Karpas-422 (cell line): Measurements from ENCODE around the gene RASSF4. TPM values are rescaled to one million over a fixed set of nuclear protein-coding genes. Genes with fewer than 3 reads are reported as not detected.
A peak's percentile ranks its signal among the peaks of the same experiment; 100 is the strongest.

Experiments used
- DNase-seq: peaks from one replicate; pipeline ENCODE4 v3.0.0-alpha.2; 2015
- H2AFZ ChIP-seq: fragments of 200-600 bp; sonication (generic); 2 replicates; pipeline ENCODE4 v1.6.1; 2014; ENCODE audit warnings: antibody characterized with exemption, low read length, mixed read lengths
- H3K27ac ChIP-seq: fragments of 200-600 bp; sonication (generic); 2 replicates; pipeline ENCODE4 v1.5.1; 2014; ENCODE audit warnings: mild to moderate bottlenecking, low read length, moderate library complexity
- H3K27me3 ChIP-seq: fragments of 200-600 bp; sonication (generic); 2 replicates; pipeline ENCODE4 v1.6.1; 2014; ENCODE audit warnings: low read length, mixed read lengths
- H3K36me3 ChIP-seq: fragments of 200-600 bp; sonication (generic); 2 replicates; pipeline ENCODE4 v1.6.1; 2014; ENCODE audit warnings: low read length, mixed read lengths; ENCODE audit not compliant: insufficient read depth
- H3K4me1 ChIP-seq: fragments of 200-600 bp; sonication (generic); 2 replicates; pipeline ENCODE4 v1.6.1; 2014; ENCODE audit warnings: mild to moderate bottlenecking, low read length, mixed read lengths
- H3K4me2 ChIP-seq: fragments of 200-600 bp; sonication (generic); 2 replicates; pipeline ENCODE4 v1.6.1; 2014; ENCODE audit warnings: low read length, low read depth, mild to moderate bottlenecking; ENCODE audit not compliant: poor library complexity, severe bottlenecking
- H3K4me3 ChIP-seq: fragments of 200-600 bp; sonication (generic); 2 replicates; pipeline ENCODE4 v1.5.1; 2014; ENCODE audit warnings: mild to moderate bottlenecking, antibody characterized with exemption, low read length, mixed read lengths
- H3K79me2 ChIP-seq: fragments of 200-600 bp; sonication (generic); 2 replicates; pipeline ENCODE4 v1.6.1; 2014; ENCODE audit warnings: mild to moderate bottlenecking, low read length, mixed read lengths
- H3K9ac ChIP-seq: fragments of 200-600 bp; sonication (generic); 2 replicates; pipeline ENCODE4 v1.6.0; 2014; ENCODE audit warnings: low read length
- H3K9me2 ChIP-seq: fragments of 200-600 bp; sonication (generic), shearing (Covaris generic); replicated peaks from 2 replicates; pipeline ENCODE4 v1.6.0; 2014; ENCODE audit warnings: mild to moderate bottlenecking, low read length, moderate library complexity; ENCODE audit not compliant: insufficient read depth
- H3K9me3 ChIP-seq: fragments of 300-700, 200-600 bp; sonication (generic); 2 replicates; pipeline ENCODE4 v1.6.1; 2014; ENCODE audit warnings: low read length, mixed read lengths
- H4K20me1 ChIP-seq: fragments of 200-600 bp; sonication (generic); 2 replicates; pipeline ENCODE4 v1.6.1; 2014; ENCODE audit warnings: mild to moderate bottlenecking, antibody characterized with exemption, low read length, low read depth; ENCODE audit not compliant: insufficient read depth
- total RNA-seq: library from RNA; depleted of rRNA; stranded (reverse); fragments of >200 nt; shearing (Covaris generic); gene quantifications from 2 replicates; pipeline ENCODE4 v1.2.3, GENCODE V29; 2014; ENCODE audit warnings: low replicate concordance

RASSF4 gene
- total RNA-seq, 1 experiment from 2014 or later = 3.6 TPM

DNA sequence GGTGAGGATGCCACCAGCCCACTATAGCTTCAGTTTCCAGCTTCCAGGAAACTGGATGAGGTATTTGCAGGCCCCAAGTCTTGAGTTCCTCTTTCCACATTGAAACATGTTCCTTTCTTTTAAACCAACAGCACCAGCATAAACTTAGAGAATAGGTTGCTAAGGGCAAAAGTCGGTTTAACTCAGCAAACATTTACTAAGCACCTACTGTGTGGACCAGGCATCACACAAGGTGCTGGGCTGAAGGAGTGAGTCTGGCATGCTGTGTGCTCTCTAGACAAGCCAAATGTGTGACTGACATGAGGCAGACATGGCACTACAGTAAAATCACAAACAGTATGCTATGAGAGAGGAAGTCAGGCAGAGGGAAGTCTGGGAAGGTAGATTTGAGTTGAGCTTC is 11.0 kb upstream of the RASSF4 start:
- no peaks in the 10 kb centered on the region for H3K79me2 ChIP-seq
- peak; percentile 68 for DNase-seq
- H3K4me2 ChIP-seq = peak overlapping the region; percentile 77
- H3K4me1 ChIP-seq = peaks cover 51% of the 10 kb centered on the region
- H3K27ac ChIP-seq = peak overlapping the region; percentile 93
- no peaks in the 10 kb centered on the region for H3K27me3 ChIP-seq
- H4K20me1 ChIP-seq = no peaks in the 10 kb centered on the region
- no peaks in the 10 kb centered on the region for H3K9me2 ChIP-seq
- H3K9me3 ChIP-seq = no peaks in the 10 kb centered on the region
- no peak overlapping the region; the same call in 1 of the 2 replicates for H2AFZ ChIP-seq
- no peaks in the 10 kb centered on the region; the same call in 1 of the 2 replicates for H3K36me3 ChIP-seq
- H3K4me3 ChIP-seq = peak overlapping the region; percentile 53
- peak overlapping the region; percentile 69 for H3K9ac ChIP-seq

DNA sequence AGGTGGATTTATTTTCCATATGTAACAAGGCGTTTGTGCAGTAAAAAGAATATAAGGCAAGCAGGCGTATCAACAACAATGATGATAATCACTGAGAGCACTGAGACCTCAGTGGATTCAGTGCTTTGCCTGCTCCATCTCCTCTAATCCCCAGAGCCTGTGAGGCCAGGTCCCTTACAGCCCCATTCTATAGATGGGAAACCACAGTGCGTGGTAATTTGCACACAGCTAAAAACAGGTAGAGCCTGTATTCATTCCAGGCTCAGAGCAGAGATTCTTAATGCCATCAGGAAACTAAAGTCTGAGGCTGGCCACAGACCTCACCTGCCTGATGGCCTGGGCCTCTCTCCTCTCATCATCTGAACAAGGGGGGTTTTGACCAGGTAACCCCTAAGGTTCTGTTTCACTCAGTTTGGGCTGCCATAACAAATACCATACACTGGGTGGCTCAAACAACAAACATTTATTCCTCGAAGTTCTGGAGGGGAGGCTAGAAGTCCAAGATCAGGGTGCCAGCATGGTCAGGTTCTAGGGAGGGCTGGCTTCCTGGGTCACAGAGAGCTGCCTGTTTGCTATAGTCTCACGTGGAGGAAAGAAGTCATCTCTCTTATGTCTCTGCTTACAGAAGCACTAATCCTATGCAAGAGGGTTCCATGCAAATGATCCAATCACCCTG is 10.3 kb upstream of the RASSF4 start:
- Histone ChIP-seq H3K79me2 (no peaks in the 10 kb centered on the region), H3K9ac (peak overlapping the region; percentile 69), H2AFZ (peak overlapping the region; percentile 29; the same call in 1 of the 2 replicates), H3K27ac (peak overlapping the region; percentile 93), H3K9me2 (no peaks in the 10 kb centered on the region), H3K27me3 (no peaks in the 10 kb centered on the region), H3K4me1 (peaks cover 51% of the 10 kb centered on the region), H3K4me3 (peak overlapping the region; percentile 53), H3K36me3 (no peaks in the 10 kb centered on the region; the same call in 1 of the 2 replicates), H4K20me1 (no peaks in the 10 kb centered on the region), H3K4me2 (peak overlapping the region; percentile 77), H3K9me3 (no peaks in the 10 kb centered on the region)
- DNase-seq = peak; percentile 85

- Histone ChIP-seq H3K9ac (peak overlapping the region; percentile 69), H3K27me3 (no peaks in the 10 kb centered on the region), H3K27ac (peak overlapping the region; percentile 93), H3K36me3 (no peaks in the 10 kb centered on the region; the same call in 1 of the 2 replicates), H3K9me2 (no peaks in the 10 kb centered on the region), H3K4me3 (peak overlapping the region; percentile 53), H3K79me2 (no peaks in the 10 kb centered on the region), H3K4me2 (peak overlapping the region; percentile 77), H3K9me3 (no peaks in the 10 kb centered on the region), H2AFZ (peak overlapping the region; percentile 29; the same call in 1 of the 2 replicates), H3K4me1 (peaks cover 51% of the 10 kb centered on the region), H4K20me1 (no peaks in the 10 kb centered on the region)
- no peak for DNase-seq
Observed at GRCh38 chr10:44949915-44950314, 9.7 kb upstream of the RASSF4 start.

DNA sequence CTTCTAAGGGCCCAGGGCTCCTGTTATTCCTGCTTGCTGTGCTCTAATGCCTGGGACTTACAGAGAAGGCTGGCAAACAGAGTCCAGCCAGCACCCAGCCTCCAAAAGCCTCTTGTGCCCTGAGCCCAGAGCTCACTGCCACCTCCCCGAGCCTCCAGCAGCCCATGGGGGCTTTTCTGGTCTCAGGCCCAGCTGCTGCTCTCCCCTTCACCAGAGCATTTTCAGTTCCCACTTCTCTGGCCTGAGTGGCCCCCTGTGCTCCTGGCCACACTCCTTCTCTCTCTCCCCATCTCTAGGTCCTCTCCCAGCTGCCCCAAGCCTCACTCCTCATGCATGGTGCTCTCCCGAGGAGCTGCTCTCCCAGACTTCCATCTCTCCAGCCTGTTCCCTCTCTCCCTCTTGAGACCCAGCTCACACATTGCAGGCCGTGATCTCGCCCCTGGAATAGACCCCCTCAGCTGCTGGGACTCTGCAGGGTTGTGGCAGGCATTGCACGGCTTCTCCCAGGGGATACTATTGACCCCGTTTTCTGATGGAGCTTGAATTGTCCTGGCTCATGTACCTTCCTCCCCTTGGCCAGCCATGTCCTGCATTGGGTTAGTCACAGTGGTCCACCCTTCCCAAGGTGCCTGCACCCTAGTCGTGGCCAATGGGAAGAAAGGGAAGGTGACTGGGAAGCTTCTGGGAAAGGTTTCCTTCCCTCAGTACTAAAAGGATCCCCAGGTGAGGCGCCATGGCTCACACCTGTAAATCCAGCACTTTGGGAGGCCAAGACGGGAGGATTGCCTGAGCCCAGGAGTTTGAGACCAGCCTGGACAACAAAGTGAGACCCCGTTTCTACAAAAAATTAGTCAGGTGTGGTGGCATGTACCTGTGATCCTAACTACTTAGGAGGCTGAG is 9.0 kb upstream of the RASSF4 start:
- Histone ChIP-seq H3K9me2 (no peaks in the 10 kb centered on the region), H2AFZ (no peak overlapping the region), H3K9ac (peak overlapping the region; percentile 69), H3K27ac (peak overlapping the region; percentile 93), H3K79me2 (no peaks in the 10 kb centered on the region), H3K4me2 (peak overlapping the region; percentile 77), H3K27me3 (no peaks in the 10 kb centered on the region), H3K4me1 (peaks cover 51% of the 10 kb centered on the region), H4K20me1 (no peaks in the 10 kb centered on the region), H3K9me3 (no peaks in the 10 kb centered on the region), H3K4me3 (peak overlapping the region; percentile 53), H3K36me3 (peaks cover 3% of the 10 kb centered on the region; the same call in 1 of the 2 replicates)
- DNase-seq = peak; percentile 56

DNA sequence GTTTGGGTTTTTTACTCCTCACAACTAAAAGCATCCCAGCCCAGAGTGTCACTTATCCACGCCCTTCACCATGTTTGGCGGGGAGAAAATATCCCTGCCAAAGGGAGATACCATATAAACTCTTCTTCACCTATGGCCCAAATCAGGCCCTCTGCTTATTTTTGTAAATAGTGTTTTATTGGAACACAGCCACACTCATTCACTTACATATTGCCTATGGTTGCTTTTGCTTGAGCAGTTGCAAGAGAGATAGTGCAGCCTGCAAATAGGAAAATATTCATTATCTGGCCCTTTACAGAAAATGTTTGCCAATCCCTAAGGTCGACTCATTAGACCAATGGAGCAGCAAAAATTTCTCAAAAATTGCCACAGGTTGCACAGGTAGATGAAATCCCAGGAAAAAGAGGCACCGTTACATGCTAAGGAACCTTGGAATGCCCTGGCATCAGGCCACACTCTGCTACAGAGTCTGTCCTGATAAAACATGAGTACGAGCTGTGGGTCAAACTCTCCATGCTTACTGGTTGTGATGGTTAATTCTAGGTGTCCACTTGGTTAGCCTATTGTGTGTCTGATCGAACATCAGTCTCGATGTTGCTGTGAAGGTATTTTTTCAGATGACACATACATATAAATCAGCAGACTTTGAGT is 7.9 kb upstream of the RASSF4 start:
- H3K4me2 ChIP-seq = no peak overlapping the region
- H3K79me2 ChIP-seq = no peaks in the 10 kb centered on the region
- no peaks in the 10 kb centered on the region for H3K27me3 ChIP-seq
- H2AFZ ChIP-seq = no peak overlapping the region
- H3K9me3 ChIP-seq = no peaks in the 10 kb centered on the region
- H3K4me1 ChIP-seq = peaks cover 43% of the 10 kb centered on the region
- H3K9ac ChIP-seq = no peak overlapping the region
- no peak overlapping the region for H3K27ac ChIP-seq
- no peaks in the 10 kb centered on the region for H3K9me2 ChIP-seq
- no peak overlapping the region for H3K4me3 ChIP-seq
- DNase-seq = no peak
- peaks cover 3% of the 10 kb centered on the region; the same call in 1 of the 2 replicates for H3K36me3 ChIP-seq
- H4K20me1 ChIP-seq = no peaks in the 10 kb centered on the region

- Histone ChIP-seq H3K27ac (no peak overlapping the region), H4K20me1 (peaks cover 4% of the 10 kb centered on the region; the same call in 1 of the 2 replicates)
Observed at GRCh38 chr10:44952779-44953231, 6.8 kb upstream of the RASSF4 start.

DNA sequence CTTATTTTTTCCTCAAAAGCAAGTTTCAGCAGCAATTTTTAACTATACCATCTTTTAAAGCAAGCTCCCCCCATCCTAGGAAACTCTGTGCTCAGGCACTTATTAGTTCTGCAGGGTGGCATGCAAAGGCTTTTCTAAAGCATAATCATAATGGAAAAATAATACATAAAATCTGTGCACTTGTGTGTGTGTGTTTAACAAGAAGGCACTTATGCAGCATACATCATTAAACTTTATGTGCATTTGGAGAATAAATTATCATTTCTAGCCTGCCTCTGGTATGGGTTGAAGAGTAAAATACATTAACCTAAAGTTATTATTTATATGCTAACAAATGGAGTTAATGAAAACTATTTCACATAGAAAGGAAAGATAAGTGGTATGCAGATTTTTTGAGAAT is 5.6 kb upstream of the RASSF4 start:
- H3K9me2 ChIP-seq = no peaks in the 10 kb centered on the region
- no peak for DNase-seq

More at GRCh38 chr10:44952779-44953231, 6.8 kb upstream of the RASSF4 start:
- Histone ChIP-seq H3K79me2 (no peaks in the 10 kb centered on the region), H3K9me3 (no peaks in the 10 kb centered on the region), H3K4me2 (no peak overlapping the region), H3K4me1 (peaks cover 32% of the 10 kb centered on the region), H2AFZ (no peak overlapping the region), H3K9ac (no peak overlapping the region), H3K27me3 (no peaks in the 10 kb centered on the region; the same call in 1 of the 2 replicates), H3K36me3 (peaks cover 3% of the 10 kb centered on the region; the same call in 1 of the 2 replicates), H3K9me2 (no peaks in the 10 kb centered on the region), H3K4me3 (no peak overlapping the region)
- peak; percentile 33 for DNase-seq

More for the DNA sequence above, 5.6 kb upstream of the RASSF4 start:
- no peak overlapping the region for H2AFZ ChIP-seq
- peaks cover 3% of the 10 kb centered on the region; the same call in 1 of the 2 replicates for H3K36me3 ChIP-seq
- peaks cover 4% of the 10 kb centered on the region; the same call in 1 of the 2 replicates for H4K20me1 ChIP-seq
- H3K27ac ChIP-seq = no peak overlapping the region
- peaks cover 4% of the 10 kb centered on the region; the same call in 1 of the 2 replicates for H3K79me2 ChIP-seq
- H3K4me1 ChIP-seq = peaks cover 32% of the 10 kb centered on the region
- no peak overlapping the region for H3K4me3 ChIP-seq
- H3K9me3 ChIP-seq = no peaks in the 10 kb centered on the region
- no peak overlapping the region for H3K9ac ChIP-seq
- H3K4me2 ChIP-seq = no peak overlapping the region
- H3K27me3 ChIP-seq = no peaks in the 10 kb centered on the region; the same call in 1 of the 2 replicates
